ENCODE data around the gene B9D2.
"Not testable (repeated sequence)": the region's sequence is repeated elsewhere in the genome, so short reads cannot be mapped to it uniquely, and the experiment has no call there.

DNA sequence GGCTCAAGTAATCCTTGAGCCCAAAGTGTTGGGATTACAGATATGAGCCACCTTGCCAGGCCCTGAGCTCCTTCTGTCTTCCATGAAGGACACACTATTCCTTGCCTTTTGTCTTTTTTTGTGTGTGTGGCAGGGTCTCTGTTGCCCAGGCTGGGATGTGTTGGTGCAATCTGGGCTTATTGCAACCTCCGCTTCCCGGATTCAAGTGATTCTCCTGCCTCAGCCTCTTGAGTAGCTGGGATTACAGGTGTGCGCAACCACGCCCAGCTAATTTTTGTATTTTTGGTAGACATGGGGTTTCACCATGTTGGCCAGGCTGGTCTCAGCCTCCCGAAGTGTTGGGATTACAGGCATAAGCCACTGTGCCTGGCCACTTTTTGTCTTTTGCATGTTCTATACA lies 44.9 kb upstream of the B9D2 start:
- TF ChIP-seq, protein P1, sequence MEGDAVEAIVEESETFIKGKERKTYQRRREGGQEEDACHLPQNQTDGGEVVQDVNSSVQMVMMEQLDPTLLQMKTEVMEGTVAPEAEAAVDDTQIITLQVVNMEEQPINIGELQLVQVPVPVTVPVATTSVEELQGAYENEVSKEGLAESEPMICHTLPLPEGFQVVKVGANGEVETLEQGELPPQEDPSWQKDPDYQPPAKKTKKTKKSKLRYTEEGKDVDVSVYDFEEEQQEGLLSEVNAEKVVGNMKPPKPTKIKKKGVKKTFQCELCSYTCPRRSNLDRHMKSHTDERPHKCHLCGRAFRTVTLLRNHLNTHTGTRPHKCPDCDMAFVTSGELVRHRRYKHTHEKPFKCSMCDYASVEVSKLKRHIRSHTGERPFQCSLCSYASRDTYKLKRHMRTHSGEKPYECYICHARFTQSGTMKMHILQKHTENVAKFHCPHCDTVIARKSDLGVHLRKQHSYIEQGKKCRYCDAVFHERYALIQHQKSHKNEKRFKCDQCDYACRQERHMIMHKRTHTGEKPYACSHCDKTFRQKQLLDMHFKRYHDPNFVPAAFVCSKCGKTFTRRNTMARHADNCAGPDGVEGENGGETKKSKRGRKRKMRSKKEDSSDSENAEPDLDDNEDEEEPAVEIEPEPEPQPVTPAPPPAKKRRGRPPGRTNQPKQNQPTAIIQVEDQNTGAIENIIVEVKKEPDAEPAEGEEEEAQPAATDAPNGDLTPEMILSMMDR (IDR thresholded peaks at IDR 0.05; ENCODE audit: poor library complexity) = not testable (repeated sequence)
- TF ChIP-seq EZH2phosphoT487 (IDR thresholded peaks at IDR 0.05; ENCODE audit: low read depth, severe bottlenecking, unreplicated experiment) = not testable (repeated sequence)

Data from hepatocyte (in vitro differentiated cells).